Transverse colon (tissue), 3 donors: Measurements from ENCODE around the gene HIPK2.

Source experiments
- POLR2A ChIP-seq: fragments of 450-650 bp; IDR thresholded peaks from one replicate; pipeline ENCODE4 v1.6.1; 2016; ENCODE audit warnings: antibody characterized with exemption, mild to moderate bottlenecking, moderate library complexity
- POLR2AphosphoS5 ChIP-seq, 3 donors: sonication (generic); formaldehyde crosslinking; IDR thresholded peaks; one replicate each; pipeline ENCODE4 v1.6.1; 2016; ENCODE audit warnings: antibody characterized with exemption in 3 of 3

DNA sequence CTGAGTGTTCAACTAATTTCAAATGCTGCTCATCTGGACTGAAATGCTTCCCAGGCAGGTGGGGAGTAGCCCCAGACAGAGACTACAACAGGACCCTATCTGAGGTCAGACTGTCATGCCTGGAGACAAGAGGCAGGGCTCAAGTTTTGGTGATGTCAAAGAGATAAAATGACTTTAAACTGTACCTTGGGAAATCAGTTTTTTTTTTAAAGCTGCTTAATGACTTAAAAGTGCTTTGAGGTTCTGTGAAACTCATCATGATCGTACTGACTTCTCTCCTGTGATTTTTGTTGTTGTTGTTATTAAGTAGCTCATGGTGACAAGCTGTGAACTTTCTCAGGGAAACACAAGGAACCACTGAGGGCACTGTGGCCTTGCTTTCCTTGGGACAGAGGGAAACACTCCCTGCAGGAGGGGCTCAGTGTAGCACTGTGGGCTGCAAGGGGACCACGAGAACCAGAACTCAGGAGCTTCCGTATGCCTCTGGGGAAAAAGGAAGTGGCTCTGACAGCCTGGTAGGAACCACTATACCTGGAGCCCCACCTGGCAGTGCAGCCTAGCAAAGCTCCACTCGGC, 9.5 kb downstream of the HIPK2 start:
- TF ChIP-seq POLR2A (no peak), POLR2AphosphoS5 (IDR thresholded peaks at IDR 0.05) (no peak)
